Chondrocyte (in vitro differentiated cells): ENCODE results near the gene VSIG4. TPM values are rescaled to one million over a fixed set of nuclear protein-coding genes. Genes with fewer than 3 reads are reported as not detected.

ENCODE experiments used
- DNase-seq: peaks from one replicate; pipeline ENCODE4 v3.0.0; 2021; ENCODE audit warnings: mixed read lengths, low spot score
- H3K27ac Mint-ChIP-seq: one replicate; pipeline ENCODE4 v1.8.0; 2021; ENCODE audit warnings: mild to moderate bottlenecking, moderate library complexity, mixed read lengths; ENCODE audit not compliant: unreplicated experiment
- H3K27me3 Mint-ChIP-seq: 2 replicates; pipeline ENCODE4 v1.8.0; 2021; ENCODE audit warnings: low read depth, mixed read lengths
- H3K36me3 Mint-ChIP-seq: 2 replicates; pipeline ENCODE4 v1.8.0; 2021; ENCODE audit warnings: low read depth, mixed read lengths
- H3K4me1 Mint-ChIP-seq: 2 replicates; pipeline ENCODE4 v1.8.0; 2021; ENCODE audit warnings: low read depth, mild to moderate bottlenecking, mixed read lengths
- H3K4me3 Mint-ChIP-seq: one replicate; pipeline ENCODE4 v1.8.0; 2021; ENCODE audit warnings: mild to moderate bottlenecking, moderate library complexity, mixed read lengths; ENCODE audit not compliant: unreplicated experiment
- H3K9me3 Mint-ChIP-seq: 2 replicates; pipeline ENCODE4 v1.8.0; 2021; ENCODE audit warnings: low read depth, mixed read lengths
- total RNA-seq: library from RNA; stranded (reverse); gene quantifications from 3 replicates; pipeline ENCODE4 v1.2.1, GENCODE V29; 2021
- TF ChIP-seq, protein P1 (sequence below): fragments of 200-600 bp; sonication (generic); IDR thresholded peaks from 2 replicates; pipeline ENCODE4 v1.5.0; 2021; ENCODE audit warnings: antibody characterized with exemption, mild to moderate bottlenecking, moderate library complexity

The VSIG4 gene
- total RNA-seq, 1 donor from 2014 or later, result not detected

GRCh38 chrX:66000628-66001272, 39.1 kb downstream of the VSIG4 start:
- Mint-ChIP-seq H3K4me1 (no peaks in the 10 kb centered on the region), H3K36me3 (no peaks in the 10 kb centered on the region), H3K4me3 (no peak overlapping the region), H3K27ac (no peak overlapping the region), H3K9me3 (peaks cover 5% of the 10 kb centered on the region), H3K27me3 (peaks cover 2% of the 10 kb centered on the region)
- no peak for DNase-seq
- TF ChIP-seq, protein P1, sequence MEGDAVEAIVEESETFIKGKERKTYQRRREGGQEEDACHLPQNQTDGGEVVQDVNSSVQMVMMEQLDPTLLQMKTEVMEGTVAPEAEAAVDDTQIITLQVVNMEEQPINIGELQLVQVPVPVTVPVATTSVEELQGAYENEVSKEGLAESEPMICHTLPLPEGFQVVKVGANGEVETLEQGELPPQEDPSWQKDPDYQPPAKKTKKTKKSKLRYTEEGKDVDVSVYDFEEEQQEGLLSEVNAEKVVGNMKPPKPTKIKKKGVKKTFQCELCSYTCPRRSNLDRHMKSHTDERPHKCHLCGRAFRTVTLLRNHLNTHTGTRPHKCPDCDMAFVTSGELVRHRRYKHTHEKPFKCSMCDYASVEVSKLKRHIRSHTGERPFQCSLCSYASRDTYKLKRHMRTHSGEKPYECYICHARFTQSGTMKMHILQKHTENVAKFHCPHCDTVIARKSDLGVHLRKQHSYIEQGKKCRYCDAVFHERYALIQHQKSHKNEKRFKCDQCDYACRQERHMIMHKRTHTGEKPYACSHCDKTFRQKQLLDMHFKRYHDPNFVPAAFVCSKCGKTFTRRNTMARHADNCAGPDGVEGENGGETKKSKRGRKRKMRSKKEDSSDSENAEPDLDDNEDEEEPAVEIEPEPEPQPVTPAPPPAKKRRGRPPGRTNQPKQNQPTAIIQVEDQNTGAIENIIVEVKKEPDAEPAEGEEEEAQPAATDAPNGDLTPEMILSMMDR, result no peak

DNA sequence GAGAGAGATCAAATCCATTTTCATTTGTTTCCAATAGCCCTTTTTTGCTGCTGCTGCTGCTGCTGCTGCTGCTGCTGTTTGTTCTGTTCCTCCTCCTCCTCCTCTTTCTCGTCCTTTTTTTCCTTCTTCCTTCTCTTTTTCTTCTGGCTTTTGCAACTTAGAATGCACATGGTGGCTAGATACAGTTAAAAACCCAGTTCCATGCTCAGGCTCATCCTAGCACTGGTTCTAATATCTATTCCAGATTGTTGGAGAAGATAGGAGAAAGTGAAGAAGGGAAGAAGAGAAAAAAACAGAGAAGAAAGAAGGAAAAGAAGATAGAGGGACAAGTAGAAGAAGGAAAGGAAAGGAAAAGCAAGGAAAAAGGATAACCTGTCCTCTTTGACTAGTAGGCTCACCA, 39.7 kb downstream of the VSIG4 start:
- Mint-ChIP-seq H3K4me1 (no peaks in the 10 kb centered on the region), H3K27ac (no peak overlapping the region), H3K9me3 (peaks cover under 1% of the 10 kb centered on the region), H3K27me3 (peaks cover 2% of the 10 kb centered on the region), H3K36me3 (no peaks in the 10 kb centered on the region), H3K4me3 (no peak overlapping the region)
- DNase-seq, result no peak
- TF ChIP-seq, protein P1, result no peak

DNA sequence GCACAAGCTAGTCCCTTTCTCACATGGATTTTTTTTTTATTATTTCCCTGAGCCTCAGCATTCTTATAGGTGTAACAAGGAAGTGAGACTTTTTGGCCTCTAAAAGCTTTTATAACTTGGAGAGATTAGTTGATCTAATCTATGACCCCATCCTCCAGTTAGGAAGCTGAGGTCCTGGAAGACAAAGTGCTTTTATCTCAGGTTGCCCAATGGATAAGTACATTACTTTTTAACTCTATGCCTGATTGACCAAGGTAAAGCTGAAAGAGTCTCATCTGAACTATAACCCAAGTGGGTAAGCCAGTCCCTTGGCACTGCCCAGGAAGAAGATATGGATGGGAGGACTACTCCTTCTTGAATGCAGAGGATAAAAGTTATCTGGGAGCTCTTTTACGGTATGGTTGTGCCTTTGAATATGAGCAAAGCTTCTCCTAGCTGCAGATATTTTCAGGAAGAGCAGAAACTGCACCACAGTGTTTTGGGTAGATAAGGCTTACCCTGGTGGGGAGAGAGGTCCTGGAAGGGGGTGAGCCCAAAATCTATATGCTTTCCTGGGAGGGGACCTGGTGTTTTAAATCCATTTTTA, 40.2 kb downstream of the VSIG4 start:
- DNase-seq, result no peak
- H3K27me3 Mint-ChIP-seq, result peaks cover 2% of the 10 kb centered on the region
- H3K4me3 Mint-ChIP-seq, result no peak overlapping the region
- H3K4me1 Mint-ChIP-seq, result no peaks in the 10 kb centered on the region
- no peak overlapping the region for H3K27ac Mint-ChIP-seq
- TF ChIP-seq, protein P1, result no peak
- no peaks in the 10 kb centered on the region for H3K9me3 Mint-ChIP-seq
- H3K36me3 Mint-ChIP-seq, result no peaks in the 10 kb centered on the region

- no peaks in the 10 kb centered on the region for H3K36me3 Mint-ChIP-seq
- no peaks in the 10 kb centered on the region for H3K9me3 Mint-ChIP-seq
Measured at GRCh38 chrX:65999029-65999562, 40.8 kb downstream of the VSIG4 start.

GRCh38 chrX:65997978-65998717, 41.7 kb downstream of the VSIG4 start:
- Mint-ChIP-seq H3K9me3 (no peaks in the 10 kb centered on the region), H3K4me1 (no peaks in the 10 kb centered on the region), H3K27me3 (peaks cover 2% of the 10 kb centered on the region), H3K36me3 (no peaks in the 10 kb centered on the region), H3K4me3 (no peak overlapping the region), H3K27ac (no peak overlapping the region)
- TF ChIP-seq, protein P1, result no peak
- DNase-seq, result no peak

More at GRCh38 chrX:65999029-65999562, 40.8 kb downstream of the VSIG4 start:
- Mint-ChIP-seq H3K27me3 (peaks cover 2% of the 10 kb centered on the region), H3K4me1 (no peaks in the 10 kb centered on the region), H3K4me3 (no peak overlapping the region), H3K27ac (no peak overlapping the region)
- TF ChIP-seq, protein P1, result no peak
- no peak for DNase-seq
